PC-9 (cell line): ENCODE measurements around the gene COPS6.

ENCODE experiments used
- EZH2 ChIP-seq: fragments of 200-600 bp; sonication (generic); IDR thresholded peaks from 2 replicates; pipeline ENCODE4 v1.8.0; 2017; ENCODE audit warnings: antibody characterized with exemption, low read depth
- TF ChIP-seq, protein P1 (sequence below): fragments of 200-600 bp; sonication (generic); conservative IDR thresholded peaks from 2 replicates; pipeline ENCODE4 v1.6.1; 2017; ENCODE audit warnings: mixed run types, antibody characterized with exemption, mild to moderate bottlenecking, moderate library complexity

DNA sequence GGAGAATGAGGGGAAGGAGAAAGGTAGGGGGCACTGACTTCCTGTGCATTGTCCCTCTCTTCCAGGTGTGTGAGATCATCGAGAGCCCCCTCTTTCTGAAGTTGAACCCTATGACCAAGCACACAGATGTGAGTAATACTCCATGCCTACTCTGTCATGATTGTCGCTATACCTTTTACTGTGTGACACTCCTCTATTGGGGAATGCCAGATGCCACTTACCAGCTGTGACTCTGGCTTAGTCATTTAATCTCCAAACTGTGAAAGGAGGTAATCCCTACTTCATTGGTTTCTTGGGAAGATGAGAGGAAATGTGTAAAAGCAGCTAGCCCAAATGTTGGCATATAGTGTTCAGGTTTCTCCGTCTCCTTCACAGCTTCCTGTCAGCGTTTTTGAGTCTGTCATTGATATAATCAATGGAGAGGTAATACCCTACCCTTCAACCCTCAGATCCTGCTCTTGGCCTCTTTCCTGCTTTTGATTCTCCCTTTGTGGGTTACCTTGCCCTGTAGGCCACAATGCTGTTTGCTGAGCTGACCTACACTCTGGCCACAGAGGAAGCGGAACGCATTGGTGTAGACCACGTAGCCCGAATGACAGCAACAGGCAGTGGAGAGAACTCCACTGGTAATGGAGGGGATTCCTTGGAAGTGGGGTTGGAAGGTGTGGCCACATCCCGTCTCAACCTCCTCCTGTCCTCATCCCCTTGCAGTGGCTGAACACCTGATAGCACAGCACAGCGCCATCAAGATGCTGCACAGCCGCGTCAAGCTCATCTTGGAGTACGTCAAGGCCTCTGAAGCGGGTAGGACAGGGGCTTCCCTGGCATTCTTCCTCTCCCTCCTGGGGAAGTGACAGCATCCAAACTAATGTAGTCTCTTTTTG lies 2.0 kb downstream of the COPS6 start:
- TF ChIP-seq, protein P1, sequence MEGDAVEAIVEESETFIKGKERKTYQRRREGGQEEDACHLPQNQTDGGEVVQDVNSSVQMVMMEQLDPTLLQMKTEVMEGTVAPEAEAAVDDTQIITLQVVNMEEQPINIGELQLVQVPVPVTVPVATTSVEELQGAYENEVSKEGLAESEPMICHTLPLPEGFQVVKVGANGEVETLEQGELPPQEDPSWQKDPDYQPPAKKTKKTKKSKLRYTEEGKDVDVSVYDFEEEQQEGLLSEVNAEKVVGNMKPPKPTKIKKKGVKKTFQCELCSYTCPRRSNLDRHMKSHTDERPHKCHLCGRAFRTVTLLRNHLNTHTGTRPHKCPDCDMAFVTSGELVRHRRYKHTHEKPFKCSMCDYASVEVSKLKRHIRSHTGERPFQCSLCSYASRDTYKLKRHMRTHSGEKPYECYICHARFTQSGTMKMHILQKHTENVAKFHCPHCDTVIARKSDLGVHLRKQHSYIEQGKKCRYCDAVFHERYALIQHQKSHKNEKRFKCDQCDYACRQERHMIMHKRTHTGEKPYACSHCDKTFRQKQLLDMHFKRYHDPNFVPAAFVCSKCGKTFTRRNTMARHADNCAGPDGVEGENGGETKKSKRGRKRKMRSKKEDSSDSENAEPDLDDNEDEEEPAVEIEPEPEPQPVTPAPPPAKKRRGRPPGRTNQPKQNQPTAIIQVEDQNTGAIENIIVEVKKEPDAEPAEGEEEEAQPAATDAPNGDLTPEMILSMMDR, result no peak
- no peak for TF ChIP-seq EZH2
